HFFc6 (cell line): ENCODE measurements around the gene TREX2. TPM values are rescaled to one million over a fixed set of nuclear protein-coding genes. Genes with fewer than 3 reads are reported as not detected.

ENCODE experiments used
- DNase-seq: peaks from one replicate; pipeline ENCODE4 v3.0.0-alpha.2; 2018
- H3K27ac Mint-ChIP-seq: 2 replicates; pipeline ENCODE4 v1.8.0; 2020; ENCODE audit warnings: mild to moderate bottlenecking, mixed read lengths
- H3K27me3 Mint-ChIP-seq: 2 replicates; pipeline ENCODE4 v1.8.0; 2021; ENCODE audit warnings: mild to moderate bottlenecking, moderate library complexity, mixed read lengths; ENCODE audit not compliant: insufficient read depth
- H3K36me3 Mint-ChIP-seq: 2 replicates; pipeline ENCODE4 v1.8.0; 2021; ENCODE audit warnings: low read depth, mixed read lengths
- H3K4me1 Mint-ChIP-seq: 2 replicates; pipeline ENCODE4 v1.8.0; 2020; ENCODE audit warnings: low read depth, mixed read lengths
- H3K4me3 Mint-ChIP-seq: 2 replicates; pipeline ENCODE4 v1.8.0; 2020; ENCODE audit warnings: mild to moderate bottlenecking, moderate library complexity, mixed read lengths
- H3K9me3 Mint-ChIP-seq: 2 replicates; pipeline ENCODE4 v1.8.0; 2020; ENCODE audit warnings: mild to moderate bottlenecking, mixed read lengths
- total RNA-seq, 6 experiments: library from RNA; stranded (reverse); fragmentation: NEBNext Ultra II Directional; extraction: Animal tissue kit (Norgen Biotek cat#: 25700); gene quantifications; 2 replicates in 1 of 6; 3 replicates in 5 of 6; pipeline ENCODE4 v1.2.3, GENCODE V29; 2021
- TF ChIP-seq, protein P1 (sequence below): fragments of 200-600 bp; sonication (generic); IDR thresholded peaks from 2 replicates; pipeline ENCODE4 v1.5.0; 2021; ENCODE audit warnings: antibody characterized with exemption, mild to moderate bottlenecking

TREX2 gene
- total RNA-seq, 6 experiments from 2014 or later = 0.33 to 0.99 (median 0.69) TPM

DNA sequence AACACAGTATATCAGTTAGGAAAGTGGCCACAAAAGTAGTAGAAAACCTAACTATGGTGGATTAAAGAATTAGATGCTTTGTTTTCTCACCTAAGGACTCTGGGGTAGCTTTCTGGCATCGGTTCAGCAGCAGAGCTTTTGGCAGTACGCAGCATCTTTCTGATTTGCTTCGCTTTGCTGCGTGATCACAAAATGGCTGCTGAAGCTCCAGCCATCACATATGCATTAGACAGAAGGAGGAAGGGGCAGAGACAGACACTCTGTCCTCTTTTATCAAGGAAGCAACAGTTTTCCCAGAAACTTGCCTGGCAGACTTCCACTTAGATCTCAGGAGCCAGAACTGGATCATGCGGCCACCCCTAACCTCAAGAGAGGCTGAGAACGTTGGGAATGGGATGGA lies 15.1 kb downstream of the TREX2 start:
- DNase-seq = no peak
- H3K4me3 Mint-ChIP-seq = no peak overlapping the region
- peaks cover 17% of the 10 kb centered on the region for H3K27me3 Mint-ChIP-seq
- TF ChIP-seq, protein P1, sequence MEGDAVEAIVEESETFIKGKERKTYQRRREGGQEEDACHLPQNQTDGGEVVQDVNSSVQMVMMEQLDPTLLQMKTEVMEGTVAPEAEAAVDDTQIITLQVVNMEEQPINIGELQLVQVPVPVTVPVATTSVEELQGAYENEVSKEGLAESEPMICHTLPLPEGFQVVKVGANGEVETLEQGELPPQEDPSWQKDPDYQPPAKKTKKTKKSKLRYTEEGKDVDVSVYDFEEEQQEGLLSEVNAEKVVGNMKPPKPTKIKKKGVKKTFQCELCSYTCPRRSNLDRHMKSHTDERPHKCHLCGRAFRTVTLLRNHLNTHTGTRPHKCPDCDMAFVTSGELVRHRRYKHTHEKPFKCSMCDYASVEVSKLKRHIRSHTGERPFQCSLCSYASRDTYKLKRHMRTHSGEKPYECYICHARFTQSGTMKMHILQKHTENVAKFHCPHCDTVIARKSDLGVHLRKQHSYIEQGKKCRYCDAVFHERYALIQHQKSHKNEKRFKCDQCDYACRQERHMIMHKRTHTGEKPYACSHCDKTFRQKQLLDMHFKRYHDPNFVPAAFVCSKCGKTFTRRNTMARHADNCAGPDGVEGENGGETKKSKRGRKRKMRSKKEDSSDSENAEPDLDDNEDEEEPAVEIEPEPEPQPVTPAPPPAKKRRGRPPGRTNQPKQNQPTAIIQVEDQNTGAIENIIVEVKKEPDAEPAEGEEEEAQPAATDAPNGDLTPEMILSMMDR = no peak
- no peaks in the 10 kb centered on the region for H3K4me1 Mint-ChIP-seq
- no peaks in the 10 kb centered on the region for H3K36me3 Mint-ChIP-seq
- no peaks in the 10 kb centered on the region for H3K9me3 Mint-ChIP-seq
- H3K27ac Mint-ChIP-seq = no peak overlapping the region

DNA sequence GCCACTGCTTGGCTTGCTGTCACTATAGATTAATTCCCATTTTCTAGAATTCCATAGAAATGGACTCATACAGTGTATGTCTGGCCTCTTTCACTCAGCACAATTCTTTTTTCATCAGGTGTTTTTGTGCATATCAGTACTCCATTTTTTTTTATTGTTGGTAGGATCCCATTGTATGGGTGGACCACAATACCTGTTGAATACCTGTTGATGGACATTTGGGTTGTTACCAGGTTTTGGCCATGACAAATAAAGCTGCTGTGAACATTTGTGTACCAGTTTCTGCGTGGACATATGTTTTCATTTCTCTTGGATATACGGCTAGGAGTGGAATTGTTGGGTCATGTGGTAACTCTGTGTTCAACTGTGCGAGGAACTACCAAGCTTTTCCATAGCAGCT lies 19.7 kb downstream of the TREX2 start:
- Mint-ChIP-seq H3K4me3 (no peak overlapping the region), H3K36me3 (no peaks in the 10 kb centered on the region), H3K27ac (no peak overlapping the region), H3K4me1 (no peaks in the 10 kb centered on the region), H3K9me3 (no peaks in the 10 kb centered on the region), H3K27me3 (peaks cover 19% of the 10 kb centered on the region)
- TF ChIP-seq, protein P1 = no peak
- no peak for DNase-seq

DNA sequence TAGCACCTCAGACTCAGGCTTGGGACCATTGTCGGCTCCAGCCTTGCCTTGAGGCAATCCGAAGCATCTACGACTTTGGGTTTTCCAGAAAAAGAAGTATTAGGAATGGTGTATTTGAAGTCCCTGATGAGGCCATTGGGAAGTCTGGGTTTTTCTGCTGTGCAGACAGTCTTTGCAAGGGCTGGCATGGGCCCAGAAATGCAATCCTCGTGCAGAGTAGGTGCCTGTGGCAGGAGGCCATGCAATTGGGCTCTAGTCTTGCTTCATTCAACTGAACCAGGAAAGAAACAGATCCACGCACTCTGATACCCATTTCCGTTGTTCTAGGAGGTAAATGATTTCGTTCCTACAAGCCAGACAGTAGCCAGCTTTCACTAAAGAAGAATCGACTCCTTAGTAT lies 22.2 kb downstream of the TREX2 start:
- H3K27me3 Mint-ChIP-seq = peaks cover 27% of the 10 kb centered on the region
- H3K36me3 Mint-ChIP-seq = no peaks in the 10 kb centered on the region
- H3K4me3 Mint-ChIP-seq = no peak overlapping the region
- no peak for DNase-seq
- no peak overlapping the region for H3K27ac Mint-ChIP-seq
- H3K4me1 Mint-ChIP-seq = no peaks in the 10 kb centered on the region
- TF ChIP-seq, protein P1 = no peak
- H3K9me3 Mint-ChIP-seq = no peaks in the 10 kb centered on the region

DNA sequence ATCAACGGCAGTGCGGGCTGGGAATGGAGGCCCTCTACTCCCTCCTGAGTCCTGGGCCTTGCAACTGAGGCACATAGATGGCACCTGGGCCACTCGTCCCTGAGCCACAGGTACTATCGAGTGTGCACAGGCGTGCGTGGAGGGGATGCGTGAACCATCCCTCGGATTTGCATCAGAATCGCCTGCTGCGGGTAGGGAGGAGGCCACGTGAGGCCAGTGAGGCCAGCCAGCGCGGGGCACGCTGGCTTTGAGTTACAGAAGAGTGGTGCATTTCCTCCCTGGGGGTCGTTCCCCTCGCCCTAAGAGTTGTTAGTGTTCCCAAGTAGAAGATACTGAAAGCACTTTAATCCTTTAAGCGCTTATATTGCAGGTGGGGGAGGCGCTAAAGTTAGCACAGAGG lies 24.0 kb downstream of the TREX2 start:
- Mint-ChIP-seq H3K4me1 (no peaks in the 10 kb centered on the region), H3K36me3 (no peaks in the 10 kb centered on the region), H3K27me3 (peaks cover 26% of the 10 kb centered on the region), H3K4me3 (no peak overlapping the region), H3K9me3 (no peaks in the 10 kb centered on the region), H3K27ac (no peak overlapping the region)
- no peak for DNase-seq
- TF ChIP-seq, protein P1 = no peak

DNA sequence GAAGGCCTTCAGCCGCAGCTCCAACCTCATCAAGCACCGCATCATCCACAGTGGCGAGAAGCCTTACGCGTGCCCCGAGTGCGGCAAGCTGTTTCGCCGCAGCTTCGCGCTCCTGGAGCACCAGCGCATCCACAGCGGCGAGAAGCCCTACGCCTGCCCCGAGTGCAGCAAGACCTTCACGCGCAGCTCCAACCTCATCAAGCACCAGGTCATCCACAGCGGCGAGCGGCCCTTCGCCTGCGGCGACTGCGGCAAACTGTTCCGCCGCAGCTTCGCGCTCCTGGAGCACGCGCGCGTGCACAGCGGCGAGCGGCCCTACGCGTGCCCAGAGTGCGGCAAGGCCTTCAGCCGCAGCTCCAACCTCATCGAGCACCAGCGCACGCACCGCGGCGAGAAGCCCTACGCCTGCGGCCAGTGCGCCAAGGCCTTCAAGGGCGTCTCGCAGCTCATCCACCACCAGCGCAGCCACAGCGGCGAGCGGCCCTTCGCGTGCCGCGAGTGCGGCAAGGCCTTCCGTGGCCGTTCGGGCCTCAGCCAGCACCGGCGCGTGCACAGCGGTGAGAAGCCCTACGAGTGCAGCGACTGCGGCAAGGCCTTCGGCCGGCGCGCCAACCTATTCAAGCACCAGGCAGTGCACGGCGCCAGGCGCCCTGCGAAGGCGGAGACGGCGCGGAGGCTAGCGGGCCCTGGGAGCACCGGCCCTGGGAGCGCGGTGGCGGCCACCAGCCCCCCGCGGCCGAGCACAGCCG lies 24.8 kb downstream of the TREX2 start:
- no peaks in the 10 kb centered on the region for H3K36me3 Mint-ChIP-seq
- TF ChIP-seq, protein P1 = no peak
- H3K9me3 Mint-ChIP-seq = no peaks in the 10 kb centered on the region

More for the DNA sequence above, 24.8 kb downstream of the TREX2 start:
- Mint-ChIP-seq H3K4me3 (no peak overlapping the region), H3K4me1 (no peaks in the 10 kb centered on the region), H3K27ac (no peak overlapping the region), H3K27me3 (peaks cover 27% of the 10 kb centered on the region)
- no peak for DNase-seq
